ENCODE data around the gene TSKU.

GRCh38 chr11:76777876-76778275 lies 5.3 kb upstream of the TSKU start:
- no peak for TF ChIP-seq CTCF (IDR thresholded peaks at IDR 0.05; ENCODE audit: borderline replicate concordance, extremely low read depth, low read length, poor library complexity, severe bottlenecking)
- TF ChIP-seq EZH2 (IDR thresholded peaks at IDR 0.05; ENCODE audit: borderline replicate concordance, low read depth, low read length, severe bottlenecking) = no peak
